Cardiac fibroblast (primary cell): ENCODE results near the gene ABCA7.

Experiments
- DNase-seq, 2 donors: peaks; one replicate each; pipeline versions ENCODE4 v3.0.0 to v3.0.0-alpha.2; 2010; ENCODE audit warnings: low read depth in 2 of 2
- H3K4me3 ChIP-seq, 2 donors: replicated peaks in 1 of 2; 1 replicate in 1 of 2; 2 replicates in 1 of 2; pipeline ENCODE4 v1.5.1; 2011; ENCODE audit warnings: low read depth in 2 of 2, low read length in 2 of 2, mild to moderate bottlenecking in 2 of 2, moderate library complexity in 1 of 2
- TF ChIP-seq, protein P1 (sequence below): IDR thresholded peaks from one replicate; pipeline ENCODE4 v1.5.1; 2011; ENCODE audit warnings: low read depth, mild to moderate bottlenecking, low read length, inconsistent platforms

The ABCA7 gene

GRCh38 chr19:993361-993830 lies 46.5 kb upstream of the ABCA7 start:
- DNase-seq: no peak
- TF ChIP-seq, protein P1, sequence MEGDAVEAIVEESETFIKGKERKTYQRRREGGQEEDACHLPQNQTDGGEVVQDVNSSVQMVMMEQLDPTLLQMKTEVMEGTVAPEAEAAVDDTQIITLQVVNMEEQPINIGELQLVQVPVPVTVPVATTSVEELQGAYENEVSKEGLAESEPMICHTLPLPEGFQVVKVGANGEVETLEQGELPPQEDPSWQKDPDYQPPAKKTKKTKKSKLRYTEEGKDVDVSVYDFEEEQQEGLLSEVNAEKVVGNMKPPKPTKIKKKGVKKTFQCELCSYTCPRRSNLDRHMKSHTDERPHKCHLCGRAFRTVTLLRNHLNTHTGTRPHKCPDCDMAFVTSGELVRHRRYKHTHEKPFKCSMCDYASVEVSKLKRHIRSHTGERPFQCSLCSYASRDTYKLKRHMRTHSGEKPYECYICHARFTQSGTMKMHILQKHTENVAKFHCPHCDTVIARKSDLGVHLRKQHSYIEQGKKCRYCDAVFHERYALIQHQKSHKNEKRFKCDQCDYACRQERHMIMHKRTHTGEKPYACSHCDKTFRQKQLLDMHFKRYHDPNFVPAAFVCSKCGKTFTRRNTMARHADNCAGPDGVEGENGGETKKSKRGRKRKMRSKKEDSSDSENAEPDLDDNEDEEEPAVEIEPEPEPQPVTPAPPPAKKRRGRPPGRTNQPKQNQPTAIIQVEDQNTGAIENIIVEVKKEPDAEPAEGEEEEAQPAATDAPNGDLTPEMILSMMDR: no peak
- no peak overlapping the region for H3K4me3 ChIP-seq

DNA sequence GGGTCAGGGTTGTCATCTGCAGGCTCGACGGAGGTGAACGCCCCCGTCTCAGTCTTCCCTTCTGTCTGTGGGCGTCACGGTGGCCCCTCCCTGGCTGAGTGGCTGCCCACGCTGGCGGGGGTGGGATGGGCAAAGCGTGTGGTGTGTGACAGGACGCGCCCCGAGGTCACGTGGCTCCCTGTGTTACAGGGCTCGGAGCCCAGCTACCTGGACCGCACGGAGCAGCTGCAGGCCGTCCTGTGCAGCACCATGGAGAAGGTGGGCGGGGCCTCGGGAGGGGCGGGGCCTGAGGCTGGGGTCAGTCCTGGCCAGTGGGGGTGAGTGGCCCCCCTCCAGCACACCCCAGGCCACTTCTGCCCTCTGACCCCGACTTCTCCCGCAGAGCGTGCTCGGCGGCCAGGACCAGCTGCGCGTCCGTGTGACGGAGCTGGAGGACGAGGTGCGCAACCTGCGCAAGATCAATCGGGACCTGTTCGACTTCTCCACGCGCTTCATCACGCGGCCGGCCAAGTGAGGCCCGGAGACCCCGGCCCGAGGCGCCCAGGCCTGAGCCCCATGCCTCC lies 46.0 kb upstream of the ABCA7 start:
- TF ChIP-seq, protein P1: no peak
- no peak overlapping the region for H3K4me3 ChIP-seq
- DNase-seq: no peak

GRCh38 chr19:994516-994915 lies 45.4 kb upstream of the ABCA7 start:
- H3K4me3 ChIP-seq: no peak overlapping the region
- DNase-seq: no peak
- TF ChIP-seq, protein P1: no peak

DNA sequence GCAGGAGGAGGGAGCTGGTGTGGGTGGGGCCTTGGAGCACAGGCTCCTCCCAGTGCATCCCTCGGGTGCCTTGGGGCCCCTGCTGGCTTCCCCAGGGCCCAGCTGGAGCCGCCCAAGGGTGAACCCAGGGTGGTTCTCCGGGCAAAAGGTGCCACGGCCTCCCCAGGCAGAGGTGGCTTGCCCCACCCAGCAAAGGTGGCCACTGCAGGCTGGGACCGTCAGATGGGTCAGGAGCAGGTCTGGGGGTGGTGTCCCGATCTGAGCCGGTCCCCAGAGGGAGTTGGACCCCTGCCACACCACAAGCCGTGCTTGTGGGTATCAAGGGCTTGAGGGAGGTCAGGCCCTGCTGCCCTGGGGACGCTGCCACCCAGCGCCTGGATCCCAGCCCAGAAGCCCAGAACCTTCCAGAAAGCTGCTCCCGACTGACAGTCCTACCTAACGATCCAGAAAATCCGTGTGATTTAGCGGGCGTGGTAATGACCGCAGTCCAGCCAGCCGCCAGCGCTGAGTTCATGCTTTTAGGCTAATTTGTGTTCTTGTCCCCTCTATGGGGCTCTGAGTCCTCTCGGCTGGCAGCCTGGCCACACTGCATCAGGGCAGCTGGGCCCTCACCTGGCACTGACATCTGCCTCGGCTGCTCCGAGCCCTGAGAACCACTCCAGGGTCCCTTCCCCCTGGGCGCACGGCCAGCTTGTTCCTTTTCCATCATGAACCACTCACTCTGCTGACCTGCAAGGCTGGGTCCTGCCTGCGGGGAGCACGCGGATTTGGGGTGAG lies 44.7 kb upstream of the ABCA7 start:
- DNase-seq: no peak
- TF ChIP-seq, protein P1: no peak
- H3K4me3 ChIP-seq: no peak overlapping the region

- TF ChIP-seq, protein P1: no peak
- DNase-seq: peak; percentile 61 to 67
- peak overlapping the region; percentile 14 to 25 for H3K4me3 ChIP-seq
Observed at GRCh38 chr19:996051-996838, 43.7 kb upstream of the ABCA7 start.

DNA sequence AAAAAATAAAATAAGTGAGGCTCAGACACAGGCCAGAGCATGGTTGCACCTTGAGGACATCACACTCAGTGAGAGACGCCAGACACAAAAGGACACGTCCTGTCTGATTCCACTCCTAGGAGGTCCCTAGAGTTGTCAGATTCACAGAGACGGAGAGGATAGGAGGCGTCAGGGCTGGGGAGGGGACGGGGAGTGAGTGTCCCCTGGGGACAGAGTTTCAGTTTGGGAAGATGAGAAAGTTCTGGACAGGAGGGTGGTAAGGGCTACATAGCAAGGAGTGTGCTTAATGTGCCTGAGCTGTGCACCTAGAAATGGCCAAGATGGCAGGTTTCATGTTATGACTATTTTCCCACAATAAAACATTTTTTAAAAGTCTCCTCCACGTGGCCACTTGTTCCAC lies 41.8 kb upstream of the ABCA7 start:
- no peak for DNase-seq
- H3K4me3 ChIP-seq: no peak overlapping the region
- TF ChIP-seq, protein P1: no peak
